Measurements from ENCODE around the gene TRIM38.

- no peak for TF ChIP-seq CTCF (IDR thresholded peaks at IDR 0.05)
- no peak for TF ChIP-seq POLR2A (IDR thresholded peaks at IDR 0.05)
Measured at GRCh38 chr6:26030716-26031115, 68.1 kb downstream of the TRIM38 start.

Data from body of pancreas (tissue), 4 donors.